Measurements from ENCODE around the gene BBS2. TPM values are rescaled to one million over a fixed set of nuclear protein-coding genes. Genes with fewer than 3 reads are reported as not detected.

BBS2 gene
- total and polyA plus RNA-seq, 9 of the 15 experiments (the other 6 are each of a cell fraction or from before 2014, with no cell fraction given): 4.2 to 22.7 (median 10.2) TPM

GRCh38 chr16:56462064-56462796 is 57.6 kb downstream of the BBS2 start (continued):
- TF ChIP-seq PRDM10 (IDR thresholded peaks at IDR 0.05; ENCODE audit: partially characterized antibody): peak; percentile 26
- no peak for TF ChIP-seq ZNF717 (CRISPR knock-in tag; IDR thresholded peaks at IDR 0.05)
- peak; percentile 76 for TF ChIP-seq DMBX1 (CRISPR knock-in tag; IDR thresholded peaks at IDR 0.05; ENCODE audit: borderline replicate concordance)
- TF ChIP-seq RAD51 (IDR thresholded peaks at IDR 0.05; ENCODE audit: borderline replicate concordance, low read depth): no peak
- TF ChIP-seq CCNT2 (IDR thresholded peaks at IDR 0.05; ENCODE audit: borderline replicate concordance, extremely low read depth, insufficient read length, low read depth, low read length): peak; percentile 92
- peak; percentile 79 for TF ChIP-seq ZNF311 (CRISPR knock-in tag; IDR thresholded peaks at IDR 0.05)
- 0 out of 4 replicates have a peak, but pooled peaks of 1 of the 2 experiments have one; percentile 11 for TF ChIP-seq MNT (conservative IDR thresholded peaks at IDR 0.05)
- 0 out of 2 replicates have a peak, but pooled peaks have one; percentile 53 for TF ChIP-seq CHAMP1 (IDR thresholded peaks at IDR 0.05)
- TF ChIP-seq RCOR1 (IDR thresholded peaks at IDR 0.05; ENCODE audit: borderline replicate concordance in 1 of 2, low read depth in 2 of 2, low read length in 2 of 2): peak in 1 of 2 experiments; percentile 80; a peak in 2 of 4 replicates
- peak; percentile 82 for TF ChIP-seq NCOA1 (IDR thresholded peaks at IDR 0.05; ENCODE audit: low read depth)
- peak; percentile 91 for TF ChIP-seq CBFA2T2 (conservative IDR thresholded peaks at IDR 0.05)
- no peak for TF ChIP-seq DIDO1 (tag; IDR thresholded peaks at IDR 0.05; ENCODE audit: low read depth)
- TF ChIP-seq MTA2 (IDR thresholded peaks at IDR 0.05; ENCODE audit: low read depth): peak; percentile 79

All from K562 (cell line).